ENCODE results near the gene CUX1.

The CUX1 gene

DNA sequence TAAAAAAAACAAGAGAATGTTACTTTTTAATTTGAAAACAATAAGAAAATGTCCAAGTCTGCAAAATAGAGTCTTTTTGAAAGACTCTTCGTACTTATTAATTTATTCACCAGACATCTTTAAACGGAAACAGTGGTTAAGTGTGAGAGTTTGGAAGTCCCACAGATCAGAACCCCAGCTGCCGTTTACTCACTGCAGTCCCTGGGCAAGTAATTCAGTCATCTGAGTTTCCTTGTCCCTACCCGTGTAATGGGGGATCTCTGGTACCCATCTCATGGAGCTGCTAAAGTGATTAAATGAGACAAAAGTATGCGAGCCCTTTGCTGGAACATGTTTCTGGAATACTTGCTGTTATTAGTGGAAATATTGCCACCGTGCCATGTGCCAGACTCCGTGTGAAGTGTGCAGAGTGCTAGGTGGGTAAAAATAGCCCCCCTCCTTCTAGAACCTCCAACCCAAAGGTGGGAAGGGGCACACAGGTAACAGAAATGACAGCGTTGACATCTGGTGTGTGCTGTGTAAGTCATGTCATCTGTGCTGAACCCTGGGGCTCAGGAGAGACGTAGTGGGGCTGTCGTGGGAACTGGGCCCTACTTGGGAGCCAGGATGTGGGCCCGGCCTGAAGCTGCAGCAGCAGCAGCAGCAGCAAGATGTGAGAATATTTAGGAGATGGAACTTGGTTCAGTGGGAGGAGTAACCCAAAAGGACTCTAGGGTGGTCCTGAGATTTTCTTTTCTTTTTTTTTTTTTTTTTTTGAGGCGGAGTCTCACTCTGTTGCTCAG is 140.5 kb downstream of the CUX1 start:
- DNase-seq (ENCODE audit: low spot score), result no peak

DNA sequence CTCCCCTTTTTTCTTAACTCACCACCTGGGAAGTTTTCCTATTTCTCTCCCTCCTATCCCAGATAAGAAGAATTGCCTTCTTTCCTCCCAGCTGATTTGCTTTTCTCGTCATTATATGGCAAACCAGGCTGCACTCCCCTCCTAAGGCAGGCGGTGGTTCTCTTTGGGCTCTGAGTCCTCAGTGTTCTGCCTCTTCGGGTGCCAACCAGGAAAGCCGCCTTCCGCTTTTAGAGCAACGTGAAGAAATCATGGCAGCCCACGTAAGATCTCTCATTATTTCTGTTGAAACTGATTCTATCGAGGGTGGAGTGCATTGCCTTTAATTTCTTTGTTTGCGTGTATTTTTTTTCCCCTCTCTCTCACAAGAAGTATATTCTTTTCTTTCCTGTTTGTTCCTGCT is 141.9 kb downstream of the CUX1 start:
- no peak for DNase-seq (ENCODE audit: low spot score)

DNA sequence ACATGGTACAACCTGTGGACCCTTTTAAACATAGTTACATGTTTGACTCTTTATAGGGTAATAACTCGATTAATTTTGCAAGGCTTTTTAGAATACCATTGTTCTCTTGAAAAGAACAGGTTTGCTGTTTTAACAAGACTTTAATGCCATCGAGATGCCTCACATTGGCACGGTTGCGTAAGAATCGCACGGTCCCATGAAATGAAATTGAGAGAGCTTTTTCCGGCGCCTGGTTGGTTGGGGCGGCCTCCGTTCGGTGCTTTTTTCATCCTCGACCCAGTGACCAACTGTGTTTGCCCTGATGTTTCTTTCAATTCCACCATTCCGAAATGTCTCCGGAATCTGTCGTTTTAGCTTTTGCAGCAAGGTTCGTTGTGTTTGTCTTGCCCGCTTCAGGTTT is 142.4 kb downstream of the CUX1 start:
- DNase-seq (ENCODE audit: low spot score), result no peak

DNA sequence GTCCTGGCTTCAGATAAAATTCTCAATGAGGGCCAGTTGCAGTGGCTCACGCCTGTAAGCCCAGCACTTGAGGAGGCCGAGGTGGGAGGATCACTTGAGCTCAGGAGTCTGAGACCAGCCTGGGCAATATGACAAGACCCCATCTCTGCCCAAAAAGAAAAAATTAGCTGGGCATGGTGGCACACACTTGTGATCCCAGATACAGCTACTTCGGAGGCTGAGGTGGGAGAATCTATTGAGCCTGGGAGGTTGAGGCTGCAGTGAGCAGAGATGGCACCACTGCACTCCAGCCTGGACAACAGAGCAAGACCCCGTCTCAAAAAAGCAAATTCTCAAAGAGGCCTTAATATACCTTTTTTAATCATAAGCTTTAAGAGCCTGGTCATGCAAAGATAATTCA is 142.9 kb downstream of the CUX1 start:
- no peak for DNase-seq (ENCODE audit: low spot score)

DNA sequence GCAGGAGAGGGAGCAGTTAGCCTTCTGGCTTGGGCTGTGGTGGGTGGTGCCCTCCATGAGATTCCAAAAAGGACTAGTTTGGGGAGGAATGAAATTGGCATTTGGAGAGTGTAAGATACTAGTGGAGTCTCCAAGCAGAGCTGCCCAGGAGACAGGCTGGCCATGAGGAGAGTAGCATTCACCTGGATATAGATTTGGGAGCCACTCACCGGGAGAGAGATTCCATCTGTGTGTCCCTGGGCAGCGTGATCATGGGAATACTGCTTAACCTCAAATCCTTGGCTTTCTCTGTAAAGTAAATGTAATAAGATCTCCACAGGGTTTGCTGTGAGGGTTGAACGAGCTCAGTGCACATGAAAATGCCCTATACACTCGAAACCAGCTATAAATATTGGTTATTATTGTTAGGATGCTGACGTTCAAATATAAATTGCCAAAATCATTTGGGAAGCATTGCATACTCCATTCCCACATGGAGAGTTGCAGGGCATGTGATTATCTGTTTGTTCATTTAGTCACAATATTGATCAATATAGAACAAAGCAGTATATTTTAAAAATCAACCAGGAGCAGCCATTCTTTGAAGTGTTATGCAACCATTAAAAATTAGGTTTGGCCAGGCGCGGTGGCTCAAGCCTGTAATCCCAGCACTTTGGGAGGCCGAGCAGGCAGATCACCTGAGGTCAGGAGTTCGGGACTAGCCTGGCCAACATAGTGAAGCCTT is 143.7 kb downstream of the CUX1 start:
- no peak for DNase-seq (ENCODE audit: low spot score)

DNA sequence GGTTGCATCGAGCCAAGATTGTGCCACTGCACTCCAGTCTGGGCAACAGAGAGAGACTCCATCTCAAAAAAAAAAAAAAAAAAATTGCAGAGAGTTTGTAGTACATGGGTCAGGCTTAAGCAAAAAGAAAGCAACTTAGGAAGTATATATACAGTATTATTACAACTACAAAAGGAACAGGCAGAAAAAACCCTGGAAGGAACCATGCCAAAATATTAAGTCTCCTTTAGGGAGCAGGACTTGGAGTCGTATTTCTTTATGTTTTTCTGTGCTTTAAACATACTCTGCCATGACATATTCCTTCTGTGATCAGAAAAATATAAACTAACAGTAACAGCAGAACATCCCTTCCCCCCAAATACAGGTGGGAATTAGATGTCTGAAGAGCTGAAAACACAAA is 144.4 kb downstream of the CUX1 start:
- DNase-seq (ENCODE audit: low spot score), result no peak

DNA sequence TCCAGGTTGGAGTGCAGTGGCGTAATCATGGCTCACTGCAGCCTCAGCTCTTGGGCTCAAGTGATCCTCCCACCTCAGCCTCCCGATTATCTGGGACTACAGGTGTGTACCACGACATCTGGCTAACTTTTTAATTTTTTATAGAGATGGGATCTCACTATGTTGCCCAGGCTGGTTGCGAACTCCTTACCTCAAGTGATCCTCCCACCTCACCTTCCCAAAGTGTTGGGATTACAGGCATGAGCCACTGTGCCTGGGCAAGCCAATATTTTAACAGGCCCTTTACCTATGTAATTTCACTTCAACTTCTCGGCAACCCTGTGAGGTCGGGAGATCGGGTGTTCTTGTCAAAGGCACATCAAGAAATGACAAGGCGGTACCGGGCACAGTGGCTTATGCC is 146.3 kb downstream of the CUX1 start:
- no peak for DNase-seq (ENCODE audit: low spot score)

DNA sequence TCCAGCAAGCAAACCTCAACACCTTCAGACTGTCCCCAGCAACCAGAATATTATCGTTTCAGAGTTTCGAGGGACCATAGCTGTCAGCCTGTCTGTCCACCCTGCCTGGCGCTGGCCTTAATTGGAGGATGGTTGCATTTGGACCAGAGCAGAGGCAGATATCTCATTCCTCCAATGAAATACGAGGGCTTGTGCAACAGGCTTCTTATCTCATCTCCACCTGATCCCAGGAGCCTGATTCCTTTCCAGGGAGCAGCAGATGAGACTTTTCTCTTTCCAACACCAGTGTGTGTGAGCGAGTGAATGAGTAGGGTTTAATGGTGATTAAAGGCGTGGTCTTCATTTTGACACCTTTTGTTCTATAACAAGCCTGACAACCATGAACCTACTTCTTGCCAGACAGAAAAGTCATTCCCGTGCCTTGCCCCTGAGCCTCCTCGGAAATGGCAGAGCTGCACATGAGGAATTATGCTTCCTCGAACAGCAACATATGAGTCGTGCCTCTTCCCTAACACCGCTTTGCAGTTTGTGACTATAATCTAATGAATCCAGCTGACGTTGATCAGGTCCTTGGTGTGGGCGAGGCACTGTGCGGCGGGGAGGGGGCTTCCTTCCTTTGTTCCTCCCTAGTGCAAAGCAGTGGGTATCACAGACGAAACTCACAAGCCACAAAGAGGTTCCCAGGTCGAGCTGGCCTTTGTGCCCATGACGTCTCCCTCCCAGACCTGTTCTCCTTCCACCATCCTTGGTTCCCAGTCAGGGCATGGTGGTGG is 147.4 kb downstream of the CUX1 start:
- no peak for DNase-seq (ENCODE audit: low spot score)

DNA sequence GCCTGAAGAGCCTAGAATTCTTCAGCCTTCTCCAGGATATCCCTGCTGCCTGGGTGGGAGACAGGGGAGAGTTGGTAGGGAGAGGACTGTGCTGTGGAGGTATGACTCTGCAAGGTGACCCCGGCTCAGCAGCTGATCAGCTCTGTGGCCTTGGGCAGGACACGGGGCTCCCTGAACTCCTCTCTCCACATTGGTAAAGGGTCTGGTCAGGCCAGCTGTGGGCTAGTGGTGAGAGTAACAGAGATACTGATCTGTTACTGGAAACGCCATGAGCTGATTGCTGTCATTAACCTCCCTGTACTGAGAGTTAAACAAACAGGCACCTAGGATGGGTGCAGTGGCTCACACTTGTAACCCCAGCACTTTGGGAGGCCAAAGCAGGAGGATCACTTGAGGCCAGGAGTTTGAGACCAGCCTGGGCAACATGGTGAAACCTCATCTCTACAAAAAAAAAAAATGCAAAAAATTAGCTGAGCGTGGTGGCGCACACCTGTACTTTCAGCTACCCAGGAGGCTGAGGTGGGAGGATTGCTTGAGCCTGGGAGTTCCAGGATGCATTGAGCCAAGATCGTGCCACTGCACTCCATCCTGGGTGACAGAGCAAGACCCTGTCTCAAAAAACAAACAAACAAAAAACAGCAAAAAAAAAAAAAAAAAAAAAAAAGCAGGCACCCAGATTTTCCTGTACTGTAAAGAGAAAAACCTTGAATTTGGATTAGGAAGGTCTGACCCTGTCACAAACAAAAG is 151.5 kb downstream of the CUX1 start:
- no peak for DNase-seq (ENCODE audit: low spot score)

DNA sequence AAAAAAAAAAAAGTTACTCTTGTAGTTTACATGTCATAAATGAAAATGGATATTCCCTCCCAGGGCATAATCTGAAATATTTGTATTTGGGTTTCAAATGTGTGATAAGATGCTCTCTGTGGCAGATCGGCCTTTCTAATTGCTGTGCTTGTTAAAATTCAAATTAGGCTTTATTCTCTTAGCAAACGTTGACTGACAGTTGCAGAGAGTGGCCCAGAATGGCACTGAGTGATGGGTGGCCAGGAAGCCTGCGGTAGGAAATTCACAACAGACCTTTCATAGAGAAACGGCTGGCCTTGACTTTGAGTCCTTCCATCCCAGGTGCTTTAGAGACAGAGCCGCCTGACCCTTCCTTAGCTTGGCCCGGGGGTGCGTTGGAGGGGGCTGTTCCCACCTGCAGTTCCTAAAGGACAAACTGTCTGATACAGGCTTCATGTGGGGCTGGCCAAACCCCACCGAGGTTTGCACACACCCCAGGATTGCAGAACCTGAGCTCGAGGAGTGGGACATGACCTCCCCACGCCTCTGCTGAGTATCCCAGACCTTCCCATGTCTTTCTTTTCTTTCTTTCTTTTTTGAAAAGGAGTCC is 152.7 kb downstream of the CUX1 start:
- no peak for DNase-seq (ENCODE audit: low spot score)

DNA sequence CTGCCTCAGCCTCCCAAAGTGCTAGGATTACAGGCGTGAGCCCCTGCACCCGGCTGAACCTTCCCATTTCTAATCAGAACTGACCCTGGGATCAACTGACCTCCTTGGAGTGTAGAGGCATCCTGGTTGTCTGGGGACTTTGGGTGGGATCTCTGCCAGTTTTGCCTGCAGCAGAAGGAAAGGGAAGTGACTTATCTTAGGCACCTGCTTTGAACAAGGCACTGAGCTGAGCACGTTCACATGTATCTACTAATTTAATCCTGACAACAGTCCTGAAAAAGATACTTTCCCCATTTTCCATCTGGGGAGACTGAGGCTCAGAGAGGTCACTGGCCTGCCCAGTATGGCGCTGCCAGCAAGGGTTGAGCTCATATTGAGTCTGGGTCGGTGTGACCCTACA is 153.4 kb downstream of the CUX1 start:
- no peak for DNase-seq (ENCODE audit: low spot score)

DNA sequence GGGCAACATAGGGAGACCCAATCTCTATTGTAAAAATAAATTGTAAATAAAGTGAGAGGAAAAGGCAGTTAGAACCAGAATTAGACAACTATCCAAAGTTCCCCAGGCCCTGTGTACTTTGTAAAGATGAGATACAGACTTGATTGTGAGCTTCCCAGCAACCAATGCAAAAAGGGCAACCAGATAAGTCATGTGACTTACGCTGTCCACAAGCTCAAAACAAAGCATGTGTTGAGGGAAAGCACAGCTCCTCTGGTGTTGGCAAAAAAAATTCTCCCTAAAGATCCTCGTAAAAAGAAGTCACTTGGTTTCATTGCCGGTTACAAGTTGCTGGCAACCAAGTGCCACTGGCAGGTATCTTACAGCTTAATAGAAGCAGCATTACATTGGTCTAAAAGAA is 154.0 kb downstream of the CUX1 start:
- no peak for DNase-seq (ENCODE audit: low spot score)

DNA sequence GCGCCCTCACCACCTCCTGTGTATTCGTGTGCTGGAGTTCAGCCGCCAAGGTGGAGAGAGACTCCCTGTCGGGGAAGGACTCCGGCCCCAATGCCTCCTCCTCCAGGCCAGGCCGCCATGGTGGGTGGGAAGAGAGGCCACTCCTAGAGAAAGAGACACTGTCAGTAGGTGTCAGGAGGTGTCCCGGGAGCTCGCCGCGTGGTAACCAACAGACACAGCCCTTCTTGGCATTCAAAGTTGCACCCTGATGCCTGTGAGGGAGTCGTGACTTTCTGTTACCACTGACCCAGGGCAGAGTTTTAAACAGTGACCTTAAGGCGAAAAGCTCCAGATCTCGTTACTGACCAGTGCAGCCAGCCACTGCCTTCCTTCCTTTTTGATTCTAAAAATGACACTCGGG is 155.2 kb downstream of the CUX1 start:
- DNase-seq (ENCODE audit: low spot score), result no peak

DNA sequence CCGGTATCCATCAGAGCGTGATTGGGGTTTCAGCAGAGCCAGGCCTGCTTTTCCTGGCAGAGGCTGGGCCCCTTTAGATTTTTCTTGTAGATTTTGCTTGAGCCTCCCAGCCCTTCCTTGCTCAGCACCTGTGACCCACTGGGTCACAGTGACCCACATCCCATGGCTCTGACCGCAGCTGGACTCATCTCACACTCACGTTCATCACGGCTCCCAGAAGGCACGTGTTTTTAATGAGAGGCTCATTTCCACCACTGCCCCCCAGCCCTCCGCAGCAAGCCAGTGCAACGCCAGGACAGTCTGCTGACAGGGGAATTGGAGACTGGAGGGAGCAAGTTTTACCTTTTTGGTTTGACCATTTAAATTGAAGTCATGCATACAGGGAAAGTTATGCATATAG is 155.7 kb downstream of the CUX1 start:
- no peak for DNase-seq (ENCODE audit: low spot score)

DNA sequence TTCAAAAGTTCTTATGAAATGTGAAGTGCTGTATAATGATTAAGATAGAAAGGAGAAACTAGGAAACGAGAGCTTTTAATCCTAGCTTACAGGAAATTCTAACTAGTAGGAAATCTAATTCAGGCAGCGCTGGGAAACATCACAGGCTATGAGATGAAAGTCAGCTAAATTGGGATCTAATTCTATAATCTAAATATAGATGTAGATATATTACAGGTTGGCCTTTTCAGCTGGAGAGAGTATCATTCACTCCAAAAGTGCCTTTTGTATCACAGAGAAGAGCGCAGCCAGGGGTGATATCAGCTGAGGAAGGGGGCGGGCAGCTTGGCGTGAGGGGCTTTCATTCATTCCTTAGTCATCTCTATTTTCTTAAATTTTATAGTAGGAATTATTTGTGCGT is 157.0 kb downstream of the CUX1 start:
- DNase-seq (ENCODE audit: low spot score), result no peak

DNA sequence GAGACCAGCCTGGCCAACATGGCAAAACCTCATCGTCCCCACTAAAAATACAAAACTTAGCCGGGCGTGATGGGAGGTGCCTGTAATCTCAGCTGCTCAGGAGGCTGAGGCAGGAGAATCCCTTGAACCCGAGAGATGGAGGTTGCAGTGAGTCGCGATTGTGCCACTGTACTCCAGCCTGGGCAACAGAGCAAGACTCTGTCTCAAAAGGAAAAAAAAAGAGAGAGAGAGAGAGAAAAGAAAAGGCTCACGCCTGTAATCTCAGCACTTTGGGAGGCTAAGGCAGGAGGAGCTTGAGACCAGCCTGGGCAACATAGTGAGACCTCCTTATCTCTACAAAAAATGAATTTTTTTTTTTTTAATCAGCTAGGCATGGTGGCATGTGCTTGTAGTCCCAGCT is 157.6 kb downstream of the CUX1 start:
- DNase-seq (ENCODE audit: low spot score), result no peak

DNA sequence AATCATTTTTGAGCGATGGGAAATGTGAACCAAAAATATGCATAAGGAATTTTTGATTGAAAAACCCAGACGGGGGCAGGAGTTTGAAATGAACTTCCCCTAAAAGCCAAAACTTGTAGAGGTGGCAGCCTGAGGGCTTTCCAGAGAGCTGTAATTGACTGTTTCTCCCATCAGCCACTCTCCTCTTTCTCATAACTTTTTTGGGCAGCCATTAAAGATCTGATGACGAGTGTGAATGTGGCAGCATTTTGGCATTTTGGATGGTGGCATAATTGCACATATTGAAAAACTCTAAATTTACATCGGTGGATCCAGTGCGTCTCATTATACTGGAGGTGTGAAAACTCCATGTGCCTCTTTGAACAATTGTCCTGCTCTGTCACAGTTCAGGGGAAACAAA is 159.0 kb downstream of the CUX1 start:
- no peak for DNase-seq (ENCODE audit: low spot score)

DNA sequence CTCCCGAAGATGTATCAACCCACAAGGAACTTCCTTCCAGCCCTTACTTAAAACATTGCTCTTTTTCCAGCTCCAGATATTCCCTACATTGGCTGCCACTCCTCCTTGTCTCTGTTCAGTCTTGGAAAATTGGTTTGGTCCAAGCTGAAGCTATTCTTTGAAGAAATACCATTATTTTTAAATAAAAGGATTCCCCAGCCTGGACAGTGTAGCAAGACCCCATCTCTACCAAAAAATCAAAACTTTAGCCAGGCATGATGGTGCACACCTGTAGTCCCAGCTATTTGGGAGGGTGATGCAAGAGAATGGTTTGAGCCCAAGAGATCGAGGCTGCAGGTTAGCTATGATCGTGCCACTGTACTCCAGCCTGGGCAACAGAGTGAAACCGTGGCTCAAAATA is 159.8 kb downstream of the CUX1 start:
- no peak for DNase-seq (ENCODE audit: low spot score)

DNA sequence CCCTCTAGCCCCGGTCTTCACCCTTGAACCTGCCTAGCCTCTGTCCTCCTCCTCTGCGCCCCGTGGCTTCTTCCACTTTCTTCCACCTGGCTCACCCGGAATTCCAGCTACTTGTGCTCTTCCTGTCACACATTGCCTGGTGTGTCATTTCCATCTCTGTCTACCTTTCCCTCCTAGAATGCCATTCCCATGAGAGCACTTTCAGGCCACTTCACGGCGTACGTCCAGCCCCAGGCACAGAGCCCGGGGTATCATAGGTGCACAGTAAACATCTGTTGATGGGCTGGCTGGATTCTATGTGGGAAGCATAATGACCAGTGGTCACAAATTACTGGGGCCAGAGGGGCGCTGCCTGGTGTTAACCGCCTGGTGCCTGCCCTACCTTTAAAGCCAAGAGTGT is 161.3 kb downstream of the CUX1 start:
- DNase-seq (ENCODE audit: low spot score), result no peak

DNA sequence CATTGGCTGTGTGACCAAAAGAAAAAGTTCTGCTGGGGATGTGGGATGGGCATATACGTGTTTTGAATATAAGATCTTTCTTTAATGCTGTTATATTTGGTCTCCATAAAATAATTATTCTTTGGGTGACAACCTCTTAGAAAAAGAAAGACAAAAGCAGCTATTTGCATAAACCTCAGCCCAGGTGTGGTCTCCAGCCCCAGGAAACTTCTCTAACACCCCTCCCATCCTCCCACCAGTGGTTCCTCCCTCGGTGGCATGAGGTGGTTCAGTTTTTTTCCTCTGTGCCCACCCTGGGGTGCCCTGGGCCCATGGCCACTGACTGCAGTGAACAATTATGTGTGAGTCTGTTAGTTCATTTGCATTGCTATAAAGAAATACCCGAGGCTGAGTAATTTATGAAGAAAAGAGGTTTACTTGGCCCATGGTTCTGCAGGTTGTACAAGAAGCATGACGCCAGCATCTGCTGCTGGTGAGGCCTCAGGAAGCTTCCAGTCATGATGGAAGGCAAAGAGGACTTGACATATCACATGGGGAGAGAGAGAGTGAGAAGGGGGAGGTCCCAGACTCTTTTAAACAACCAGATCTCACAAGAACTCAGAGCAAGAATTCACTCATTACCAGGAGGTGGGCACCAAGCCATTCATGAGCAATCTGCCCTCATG is 165.9 kb downstream of the CUX1 start:
- DNase-seq (ENCODE audit: low spot score), result no peak

DNA sequence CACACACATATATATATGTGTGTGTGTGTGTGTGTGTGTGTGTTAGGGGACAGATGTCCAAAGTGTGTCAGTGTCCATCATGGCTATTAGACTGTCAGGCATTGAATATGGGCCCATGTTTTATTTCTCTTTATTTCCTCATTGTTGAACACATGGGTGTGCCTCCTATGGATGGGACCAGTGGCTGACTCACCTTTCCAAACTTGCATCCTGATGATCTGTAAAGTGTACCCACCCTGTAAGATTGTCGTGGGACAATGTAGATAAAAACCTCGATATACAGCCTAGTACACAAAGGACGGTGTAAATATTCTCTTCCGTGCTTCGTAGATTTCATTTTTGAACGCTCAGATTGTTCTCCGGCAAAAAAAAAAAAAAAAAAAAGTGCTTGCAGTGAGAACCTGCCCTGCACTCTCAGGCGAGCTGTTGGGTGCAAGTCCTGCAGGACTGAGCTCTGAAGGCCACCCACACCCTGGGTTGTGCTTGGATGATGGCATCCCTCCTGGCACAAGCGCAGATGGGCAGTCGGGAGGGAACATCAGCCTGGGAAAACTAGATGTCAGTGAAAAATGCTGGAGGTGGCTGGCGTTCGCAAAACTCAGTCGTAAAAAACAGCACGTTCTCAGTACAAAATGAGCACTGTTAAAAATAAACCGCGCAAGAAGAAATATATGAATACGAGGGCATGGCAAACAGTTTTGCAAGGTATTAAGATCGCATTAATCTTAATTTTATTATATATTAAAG is 166.9 kb downstream of the CUX1 start:
- DNase-seq (ENCODE audit: low spot score), result no peak

Data from CD4-positive, alpha-beta T cell treated with Interleukin-2 at 100 ng/mL for 4 hours (primary cell).